K562 (cell line): Measurements from ENCODE around the gene ITGB2. TPM values are rescaled to one million over a fixed set of nuclear protein-coding genes. Genes with fewer than 3 reads are reported as not detected.

ENCODE experiments used
- CEBPG ChIP-seq, 3 experiments: fragments of 200-800 bp in 1 of 3; sonication (Bioruptor generic) in 1 of 3; sonication (generic) in 1 of 3; formaldehyde crosslinking in 1 of 3; IDR thresholded peaks in 2 of 3; conservative IDR thresholded peaks in 1 of 3; 2 replicates each; pipeline versions ENCODE4 v1.6.1 to v1.8.0; 2016 to 2022; ENCODE audit warnings: missing compliant biosample characterization in 2 of 3, missing genetic modification characterization in 2 of 3, mild to moderate bottlenecking in 1 of 3, missing genetic modification reagents in 1 of 3
- FIP1L1 ChIP-seq: fragments of 200-400 bp; formaldehyde crosslinking; IDR thresholded peaks from 2 replicates; pipeline ENCODE4 v1.6.1; 2018; ENCODE audit warnings: mild to moderate bottlenecking, low read depth, low read length; ENCODE audit not compliant: poor library complexity, severe bottlenecking
- FOSL1 ChIP-seq: fragments of 200-800 bp; sonication (Bioruptor generic); conservative IDR thresholded peaks from 2 replicates; pipeline ENCODE4 v1.6.1; 2016; ENCODE audit warnings: missing genetic modification characterization, missing compliant biosample characterization
- HDAC3 ChIP-seq: fragments of 450-650 bp; IDR thresholded peaks from 2 replicates; pipeline ENCODE4 v1.6.1; 2018; ENCODE audit warnings: borderline replicate concordance, mild to moderate bottlenecking, moderate library complexity; ENCODE audit not compliant: partially characterized antibody
- HNRNPLL ChIP-seq: fragments of 200-400 bp; formaldehyde crosslinking; IDR thresholded peaks from 2 replicates; pipeline ENCODE4 v1.6.1; 2017; ENCODE audit warnings: low read length, low read depth, mild to moderate bottlenecking; ENCODE audit not compliant: poor library complexity, severe bottlenecking
- PTRF ChIP-seq: fragments of 450-650 bp; IDR thresholded peaks from 2 replicates; pipeline ENCODE4 v1.6.1; 2016; ENCODE audit warnings: mild to moderate bottlenecking, missing genetic modification characterization, missing compliant biosample characterization
- RBFOX2 ChIP-seq: fragments of 200-400 bp; formaldehyde crosslinking; IDR thresholded peaks from 2 replicates; pipeline ENCODE4 v1.6.1; 2017; ENCODE audit warnings: low read depth, mild to moderate bottlenecking, low read length, moderate library complexity
- RFX1 ChIP-seq: fragments of 450-650 bp; IDR thresholded peaks from 2 replicates; pipeline ENCODE4 v1.6.1; 2016; ENCODE audit warnings: mild to moderate bottlenecking, moderate library complexity
- SNRNP70 ChIP-seq: fragments of 200-400 bp; formaldehyde crosslinking; optimal IDR thresholded peaks from 2 replicates; pipeline ENCODE3; 2017; ENCODE audit warnings: low read depth, low read length
- TEAD4 ChIP-seq, 2 experiments: sonication (generic) in 1 of 2; formaldehyde crosslinking in 1 of 2; IDR thresholded peaks; 2 replicates each; pipeline versions ENCODE4 v1.6.1 to v1.8.0; 2012 to 2022; ENCODE audit warnings: borderline replicate concordance in 1 of 2, inconsistent platforms in 1 of 2, low read length in 1 of 2, mild to moderate bottlenecking in 1 of 2, missing genetic modification reagents in 1 of 2
- ZNF143 ChIP-seq: sonication (generic); formaldehyde crosslinking; IDR thresholded peaks from 2 replicates; pipeline ENCODE4 v1.9.0; 2022; ENCODE audit warnings: mild to moderate bottlenecking, missing genetic modification reagents
- ZNF212 ChIP-seq: fragments of 450-650 bp; formaldehyde crosslinking; IDR thresholded peaks from 2 replicates; pipeline ENCODE4 v1.4.0; 2020; ENCODE audit warnings: mild to moderate bottlenecking
- ZNF253 ChIP-seq: fragments of 250-450 bp; sonication (Bioruptor Pico); conservative IDR thresholded peaks from 2 replicates; pipeline ENCODE4 v1.6.1; 2021; ENCODE audit warnings: mild to moderate bottlenecking
- ZNF57 ChIP-seq: fragments of 450-650 bp; formaldehyde crosslinking; IDR thresholded peaks from 2 replicates; pipeline ENCODE4 v1.4.0; 2020; ENCODE audit warnings: mild to moderate bottlenecking, moderate library complexity
- ZSCAN29 ChIP-seq: fragments of 450-650 bp; IDR thresholded peaks from 2 replicates; pipeline ENCODE4 v1.6.1; 2017
- polyA plus RNA-seq, 8 experiments: library from polyadenylated mRNA; depleted of rRNA in 4 of 8; stranded (reverse) in 5 of 8; unstranded in 3 of 8; fragments of >200 nt; fragmentation: Nextera tagmentation in 2 of 8; fragmentation: Illumina TruSeq in 1 of 8; extraction: Ambion mirVana in 2 of 8; extraction: Trizol in 1 of 8; gene quantifications; 2 replicates each; pipeline versions ENCODE4 v1.2.1 to v1.2.3, GENCODE V29; 2011 to 2014; ENCODE audit warnings: inconsistent platforms in 1 of 8, missing spikeins in 1 of 8
- total RNA-seq, 7 experiments: library from RNA; depleted of rRNA in 6 of 7; stranded (reverse); fragments of >200 nt in 6 of 7; fragmentation: Illumina TruSeq in 2 of 7; extraction: Trizol in 2 of 7; gene quantifications; 2 replicates each; pipeline versions ENCODE4 v1.2.1 to v1.2.3, GENCODE V29; 2011 to 2021; ENCODE audit warnings: low replicate concordance in 1 of 7
- TF ChIP-seq, protein P1 (sequence below): sonication (generic); formaldehyde crosslinking; IDR thresholded peaks from 2 replicates; pipeline ENCODE4 v1.8.0; 2022; ENCODE audit warnings: missing genetic modification reagents, mild to moderate bottlenecking, moderate library complexity, borderline replicate concordance
- TF ChIP-seq, protein P2 (sequence below): fragments of 450-650 bp; IDR thresholded peaks from 2 replicates; pipeline ENCODE4 v1.6.1; 2016; ENCODE audit warnings: antibody characterized with exemption
- TF ChIP-seq, protein P3 (sequence below): fragments of 200-800 bp; sonication (Bioruptor generic); IDR thresholded peaks from 2 replicates; pipeline ENCODE4 v1.6.1; 2017; ENCODE audit warnings: missing genetic modification characterization, missing compliant biosample characterization
- TF ChIP-seq, protein P4 (sequence below), 2 experiments: fragments of 450-650 bp; IDR thresholded peaks; 2 replicates each; pipeline ENCODE4 v1.6.1; 2016
- TF ChIP-seq, protein P5 (sequence below): sonication (generic); formaldehyde crosslinking; IDR thresholded peaks from 2 replicates; pipeline ENCODE4 v1.8.0; 2022; ENCODE audit warnings: mild to moderate bottlenecking, missing genetic modification reagents

Gene ITGB2
- total and polyA plus RNA-seq, 9 of the 15 experiments (the other 6 are each of a cell fraction or from before 2014, with no cell fraction given) = 0.07 to 1.3 (median 0.51) TPM; not detected in 2

DNA sequence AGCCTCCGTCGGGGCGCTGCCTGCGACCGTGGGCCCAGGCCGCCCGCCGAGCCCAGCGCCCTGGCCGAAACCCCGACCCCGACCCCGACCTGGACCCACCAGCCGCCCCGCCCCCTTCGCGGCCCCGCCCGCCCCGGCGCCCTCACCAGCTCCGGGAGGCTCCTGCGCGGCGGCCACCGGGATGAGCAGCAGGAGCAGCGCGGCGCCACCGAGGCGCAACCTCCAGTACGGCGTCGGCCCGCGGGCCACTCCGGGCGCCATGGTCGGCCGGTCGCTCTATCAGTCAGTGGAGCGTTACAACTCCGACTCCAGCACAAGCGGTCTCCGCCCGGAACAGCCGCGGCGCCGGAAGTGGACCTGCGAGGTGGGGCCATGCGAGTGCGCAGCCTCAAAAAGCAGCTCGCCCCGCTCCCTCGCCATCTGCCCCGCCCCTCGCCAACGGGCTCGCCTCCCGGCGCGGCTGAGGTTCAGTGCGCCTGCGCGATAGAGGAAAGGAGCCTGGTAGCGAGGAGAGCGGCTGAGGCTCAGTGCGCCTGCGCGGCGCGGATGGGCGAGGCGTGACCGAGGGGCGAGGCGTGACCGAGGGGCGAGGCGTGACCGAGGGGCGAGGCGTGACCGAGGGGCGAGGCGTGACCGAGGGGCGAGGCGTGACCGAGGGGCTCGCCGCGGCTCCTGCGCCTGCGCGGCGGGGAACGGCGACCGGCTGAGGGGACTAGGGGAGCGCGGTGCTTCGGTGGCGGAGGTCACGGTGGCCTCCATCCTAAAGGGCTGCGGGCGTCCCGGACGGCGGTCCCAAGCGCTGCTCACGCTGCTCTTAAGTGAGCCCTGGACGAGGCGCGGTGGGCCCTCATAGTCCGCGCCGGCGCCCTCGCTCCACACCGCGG is 47.1 kb downstream of the ITGB2 start, which contains the start of gene PTTG1IP (continued):
- TF ChIP-seq, protein P1, sequence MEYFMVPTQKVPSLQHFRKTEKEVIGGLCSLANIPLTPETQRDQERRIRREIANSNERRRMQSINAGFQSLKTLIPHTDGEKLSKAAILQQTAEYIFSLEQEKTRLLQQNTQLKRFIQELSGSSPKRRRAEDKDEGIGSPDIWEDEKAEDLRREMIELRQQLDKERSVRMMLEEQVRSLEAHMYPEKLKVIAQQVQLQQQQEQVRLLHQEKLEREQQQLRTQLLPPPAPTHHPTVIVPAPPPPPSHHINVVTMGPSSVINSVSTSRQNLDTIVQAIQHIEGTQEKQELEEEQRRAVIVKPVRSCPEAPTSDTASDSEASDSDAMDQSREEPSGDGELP = no peak; the same call in 1 of the 2 replicates
- TF ChIP-seq FIP1L1 (peak; percentile 92), SNRNP70 (no peak), PTRF (tag) (no peak), HDAC3 (no peak), ZNF212 (CRISPR knock-in tag) (no peak), ZNF57 (CRISPR knock-in tag) (no peak), ZNF143 (CRISPR knock-in tag) (no peak), RFX1 (no peak), RBFOX2 (peak; percentile 85), FOSL1 (no peak), ZSCAN29 (no peak), HNRNPLL (peak; percentile 50), TEAD4 (IDR thresholded peaks at IDR 0.05; ENCODE audit: low read length) (no peak), TEAD4 (CRISPR knock-in tag; IDR thresholded peaks at IDR 0.05; ENCODE audit: borderline replicate concordance) (0 out of 2 replicates have a peak, but pooled peaks have one; percentile 23), ZNF253 (CRISPR knock-in tag) (no peak), CEBPG (CRISPR knock-in tag; IDR thresholded peaks at IDR 0.05) (no peak), CEBPG (tag; conservative IDR thresholded peaks at IDR 0.05 in 1 of 2, IDR thresholded peaks at IDR 0.05 in 1 of 2) (no peak)
- TF ChIP-seq, protein P2, sequence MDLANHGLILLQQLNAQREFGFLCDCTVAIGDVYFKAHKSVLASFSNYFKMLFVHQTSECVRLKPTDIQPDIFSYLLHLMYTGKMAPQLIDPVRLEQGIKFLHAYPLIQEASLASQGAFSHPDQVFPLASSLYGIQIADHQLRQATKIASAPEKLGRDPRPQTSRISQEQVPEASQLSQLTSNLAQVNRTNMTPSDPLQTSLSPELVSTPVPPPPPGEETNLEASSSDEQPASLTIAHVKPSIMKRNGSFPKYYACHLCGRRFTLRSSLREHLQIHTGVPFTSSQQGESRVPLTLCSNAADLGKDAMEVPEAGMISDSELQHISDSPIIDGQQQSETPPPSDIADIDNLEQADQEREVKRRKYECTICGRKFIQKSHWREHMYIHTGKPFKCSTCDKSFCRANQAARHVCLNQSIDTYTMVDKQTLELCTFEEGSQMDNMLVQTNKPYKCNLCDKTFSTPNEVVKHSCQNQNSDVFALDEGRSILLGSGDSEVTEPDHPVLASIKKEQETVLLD = peak; percentile 99
- TF ChIP-seq, protein P3, sequence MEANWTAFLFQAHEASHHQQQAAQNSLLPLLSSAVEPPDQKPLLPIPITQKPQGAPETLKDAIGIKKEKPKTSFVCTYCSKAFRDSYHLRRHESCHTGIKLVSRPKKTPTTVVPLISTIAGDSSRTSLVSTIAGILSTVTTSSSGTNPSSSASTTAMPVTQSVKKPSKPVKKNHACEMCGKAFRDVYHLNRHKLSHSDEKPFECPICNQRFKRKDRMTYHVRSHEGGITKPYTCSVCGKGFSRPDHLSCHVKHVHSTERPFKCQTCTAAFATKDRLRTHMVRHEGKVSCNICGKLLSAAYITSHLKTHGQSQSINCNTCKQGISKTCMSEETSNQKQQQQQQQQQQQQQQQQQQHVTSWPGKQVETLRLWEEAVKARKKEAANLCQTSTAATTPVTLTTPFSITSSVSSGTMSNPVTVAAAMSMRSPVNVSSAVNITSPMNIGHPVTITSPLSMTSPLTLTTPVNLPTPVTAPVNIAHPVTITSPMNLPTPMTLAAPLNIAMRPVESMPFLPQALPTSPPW (CRISPR knock-in tag) = peak; percentile 78
- TF ChIP-seq, protein P4, sequence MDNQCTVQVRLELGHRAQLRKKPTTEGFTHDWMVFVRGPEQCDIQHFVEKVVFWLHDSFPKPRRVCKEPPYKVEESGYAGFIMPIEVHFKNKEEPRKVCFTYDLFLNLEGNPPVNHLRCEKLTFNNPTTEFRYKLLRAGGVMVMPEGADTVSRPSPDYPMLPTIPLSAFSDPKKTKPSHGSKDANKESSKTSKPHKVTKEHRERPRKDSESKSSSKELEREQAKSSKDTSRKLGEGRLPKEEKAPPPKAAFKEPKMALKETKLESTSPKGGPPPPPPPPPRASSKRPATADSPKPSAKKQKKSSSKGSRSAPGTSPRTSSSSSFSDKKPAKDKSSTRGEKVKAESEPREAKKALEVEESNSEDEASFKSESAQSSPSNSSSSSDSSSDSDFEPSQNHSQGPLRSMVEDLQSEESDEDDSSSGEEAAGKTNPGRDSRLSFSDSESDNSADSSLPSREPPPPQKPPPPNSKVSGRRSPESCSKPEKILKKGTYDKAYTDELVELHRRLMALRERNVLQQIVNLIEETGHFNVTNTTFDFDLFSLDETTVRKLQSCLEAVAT (IDR thresholded peaks at IDR 0.05) = no peak
- TF ChIP-seq, protein P5, sequence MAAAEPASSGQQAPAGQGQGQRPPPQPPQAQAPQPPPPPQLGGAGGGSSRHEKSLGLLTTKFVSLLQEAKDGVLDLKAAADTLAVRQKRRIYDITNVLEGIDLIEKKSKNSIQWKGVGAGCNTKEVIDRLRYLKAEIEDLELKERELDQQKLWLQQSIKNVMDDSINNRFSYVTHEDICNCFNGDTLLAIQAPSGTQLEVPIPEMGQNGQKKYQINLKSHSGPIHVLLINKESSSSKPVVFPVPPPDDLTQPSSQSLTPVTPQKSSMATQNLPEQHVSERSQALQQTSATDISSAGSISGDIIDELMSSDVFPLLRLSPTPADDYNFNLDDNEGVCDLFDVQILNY = peak; percentile 91; the same call in 1 of the 2 replicates
